WI38 (cell line): ENCODE results near the gene PHF13.
A peak's percentile ranks its signal among the peaks of the same experiment; 100 is the strongest.

Source experiments
- H3K4me3 ChIP-seq: 2 replicates; pipeline ENCODE4 v1.5.1; 2011; ENCODE audit warnings: low read depth, mild to moderate bottlenecking, control low read depth, low read length
- TF ChIP-seq, protein P1 (sequence below): IDR thresholded peaks from 2 replicates; pipeline ENCODE4 v1.5.1; 2012; ENCODE audit warnings: low read depth, mild to moderate bottlenecking, control low read depth, low read length

The PHF13 gene

DNA sequence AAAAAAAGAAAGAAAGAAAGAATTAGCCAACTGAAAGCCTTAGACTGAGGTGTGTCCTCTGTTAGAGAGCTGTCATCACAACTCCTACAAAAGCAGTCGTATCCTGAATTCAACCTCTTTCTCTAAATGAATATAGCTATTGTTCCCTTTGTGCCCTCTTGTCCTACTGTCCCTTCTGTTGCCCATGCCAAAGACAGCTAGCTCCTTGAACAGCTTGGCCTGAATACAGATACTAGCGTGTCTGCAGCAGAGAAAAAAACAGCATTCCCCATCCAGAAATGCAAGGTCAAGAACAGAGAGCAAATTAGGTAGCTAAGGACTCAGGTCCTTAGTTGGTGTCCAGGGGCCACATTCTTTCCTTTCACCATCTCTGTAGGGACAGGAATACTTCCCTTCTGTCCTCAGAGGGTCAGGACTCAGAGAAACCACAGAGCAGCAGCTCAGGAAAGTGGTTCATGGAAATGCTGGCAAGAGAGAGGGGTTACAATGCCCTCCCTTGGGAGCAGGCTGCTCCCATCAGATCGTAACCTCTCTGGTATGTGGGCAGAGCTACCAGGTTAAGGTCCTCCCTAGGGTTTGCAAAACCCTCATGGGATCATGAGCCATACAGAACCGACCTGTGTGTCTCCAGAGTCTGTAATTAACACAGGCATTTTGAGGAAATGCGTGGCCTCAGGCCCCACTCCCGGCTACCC lies 35.6 kb upstream of the PHF13 start:
- H3K4me3 ChIP-seq = no peak overlapping the region
- TF ChIP-seq, protein P1, sequence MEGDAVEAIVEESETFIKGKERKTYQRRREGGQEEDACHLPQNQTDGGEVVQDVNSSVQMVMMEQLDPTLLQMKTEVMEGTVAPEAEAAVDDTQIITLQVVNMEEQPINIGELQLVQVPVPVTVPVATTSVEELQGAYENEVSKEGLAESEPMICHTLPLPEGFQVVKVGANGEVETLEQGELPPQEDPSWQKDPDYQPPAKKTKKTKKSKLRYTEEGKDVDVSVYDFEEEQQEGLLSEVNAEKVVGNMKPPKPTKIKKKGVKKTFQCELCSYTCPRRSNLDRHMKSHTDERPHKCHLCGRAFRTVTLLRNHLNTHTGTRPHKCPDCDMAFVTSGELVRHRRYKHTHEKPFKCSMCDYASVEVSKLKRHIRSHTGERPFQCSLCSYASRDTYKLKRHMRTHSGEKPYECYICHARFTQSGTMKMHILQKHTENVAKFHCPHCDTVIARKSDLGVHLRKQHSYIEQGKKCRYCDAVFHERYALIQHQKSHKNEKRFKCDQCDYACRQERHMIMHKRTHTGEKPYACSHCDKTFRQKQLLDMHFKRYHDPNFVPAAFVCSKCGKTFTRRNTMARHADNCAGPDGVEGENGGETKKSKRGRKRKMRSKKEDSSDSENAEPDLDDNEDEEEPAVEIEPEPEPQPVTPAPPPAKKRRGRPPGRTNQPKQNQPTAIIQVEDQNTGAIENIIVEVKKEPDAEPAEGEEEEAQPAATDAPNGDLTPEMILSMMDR = no peak

DNA sequence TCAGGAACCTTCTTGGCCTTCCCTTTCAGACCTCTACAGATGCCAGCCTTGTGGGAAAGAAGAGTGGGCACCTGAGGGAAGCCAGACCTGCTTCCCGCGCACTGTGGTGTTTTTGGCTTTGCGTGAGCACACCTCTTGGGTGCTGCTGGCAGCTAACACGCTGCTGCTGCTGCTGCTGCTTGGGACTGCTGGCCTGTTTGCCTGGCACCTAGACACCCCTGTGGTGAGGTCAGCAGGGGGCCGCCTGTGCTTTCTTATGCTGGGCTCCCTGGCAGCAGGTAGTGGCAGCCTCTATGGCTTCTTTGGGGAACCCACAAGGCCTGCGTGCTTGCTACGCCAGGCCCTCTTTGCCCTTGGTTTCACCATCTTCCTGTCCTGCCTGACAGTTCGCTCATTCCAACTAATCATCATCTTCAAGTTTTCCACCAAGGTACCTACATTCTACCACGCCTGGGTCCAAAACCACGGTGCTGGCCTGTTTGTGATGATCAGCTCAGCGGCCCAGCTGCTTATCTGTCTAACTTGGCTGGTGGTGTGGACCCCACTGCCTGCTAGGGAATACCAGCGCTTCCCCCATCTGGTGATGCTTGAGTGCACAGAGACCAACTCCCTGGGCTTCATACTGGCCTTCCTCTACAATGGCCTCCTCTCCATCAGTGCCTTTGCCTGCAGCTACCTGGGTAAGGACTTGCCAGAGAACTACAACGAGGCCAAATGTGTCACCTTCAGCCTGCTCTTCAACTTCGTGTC lies 34.7 kb upstream of the PHF13 start:
- TF ChIP-seq, protein P1 = no peak
- no peak overlapping the region for H3K4me3 ChIP-seq

DNA sequence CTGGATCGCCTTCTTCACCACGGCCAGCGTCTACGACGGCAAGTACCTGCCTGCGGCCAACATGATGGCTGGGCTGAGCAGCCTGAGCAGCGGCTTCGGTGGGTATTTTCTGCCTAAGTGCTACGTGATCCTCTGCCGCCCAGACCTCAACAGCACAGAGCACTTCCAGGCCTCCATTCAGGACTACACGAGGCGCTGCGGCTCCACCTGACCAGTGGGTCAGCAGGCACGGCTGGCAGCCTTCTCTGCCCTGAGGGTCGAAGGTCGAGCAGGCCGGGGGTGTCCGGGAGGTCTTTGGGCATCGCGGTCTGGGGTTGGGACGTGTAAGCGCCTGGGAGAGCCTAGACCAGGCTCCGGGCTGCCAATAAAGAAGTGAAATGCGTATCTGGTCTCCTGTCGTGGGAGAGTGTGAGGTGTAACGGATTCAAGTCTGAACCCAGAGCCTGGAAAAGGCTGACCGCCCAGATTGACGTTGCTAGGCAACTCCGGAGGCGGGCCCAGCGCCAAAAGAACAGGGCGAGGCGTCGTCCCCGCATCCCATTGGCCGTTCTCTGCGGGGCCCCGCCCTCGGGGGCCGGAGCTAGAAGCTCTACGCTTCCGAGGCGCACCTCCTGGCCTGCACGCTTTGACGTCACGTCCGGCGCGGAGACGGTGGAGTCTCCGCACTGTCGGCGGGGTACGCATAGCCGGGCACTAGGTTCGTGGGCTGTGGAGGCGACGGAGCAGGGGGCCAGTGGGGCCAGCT lies 34.0 kb upstream of the PHF13 start, which contains the start of gene ZBTB48:
ZBTB48 (plus strand) TSS at position 621 of the 745 bp plus-strand sequence. CDS start 616 bp downstream, outside the sequence.
- peak within 1 kb of the TSS; percentile 82 for H3K4me3 ChIP-seq
- TF ChIP-seq, protein P1 = no peak

DNA sequence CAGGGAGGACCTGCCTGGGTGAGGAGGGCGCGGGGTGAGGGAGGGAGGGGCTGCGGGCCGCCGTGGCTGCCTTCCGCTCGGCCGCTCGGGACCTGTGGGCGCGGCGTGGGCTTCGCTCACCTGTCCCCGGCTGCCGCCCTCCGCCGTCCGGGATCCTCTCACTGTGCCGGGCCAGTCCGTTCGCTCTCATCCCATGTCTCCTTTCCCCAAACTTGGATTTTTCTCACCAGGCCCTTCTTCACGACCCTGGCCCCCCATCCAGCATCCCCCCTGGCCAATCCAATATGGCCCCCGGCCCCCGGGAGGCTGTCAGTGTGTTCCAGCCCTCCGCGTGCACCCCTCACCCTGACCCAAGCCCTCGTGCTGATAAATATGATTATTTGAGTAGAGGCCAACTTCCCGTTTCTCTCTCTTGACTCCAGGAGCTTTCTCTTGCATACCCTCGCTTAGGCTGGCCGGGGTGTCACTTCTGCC lies 33.4 kb upstream of the PHF13 start:
- TF ChIP-seq, protein P1 = no peak
- peak overlapping the region; percentile 82 for H3K4me3 ChIP-seq

DNA sequence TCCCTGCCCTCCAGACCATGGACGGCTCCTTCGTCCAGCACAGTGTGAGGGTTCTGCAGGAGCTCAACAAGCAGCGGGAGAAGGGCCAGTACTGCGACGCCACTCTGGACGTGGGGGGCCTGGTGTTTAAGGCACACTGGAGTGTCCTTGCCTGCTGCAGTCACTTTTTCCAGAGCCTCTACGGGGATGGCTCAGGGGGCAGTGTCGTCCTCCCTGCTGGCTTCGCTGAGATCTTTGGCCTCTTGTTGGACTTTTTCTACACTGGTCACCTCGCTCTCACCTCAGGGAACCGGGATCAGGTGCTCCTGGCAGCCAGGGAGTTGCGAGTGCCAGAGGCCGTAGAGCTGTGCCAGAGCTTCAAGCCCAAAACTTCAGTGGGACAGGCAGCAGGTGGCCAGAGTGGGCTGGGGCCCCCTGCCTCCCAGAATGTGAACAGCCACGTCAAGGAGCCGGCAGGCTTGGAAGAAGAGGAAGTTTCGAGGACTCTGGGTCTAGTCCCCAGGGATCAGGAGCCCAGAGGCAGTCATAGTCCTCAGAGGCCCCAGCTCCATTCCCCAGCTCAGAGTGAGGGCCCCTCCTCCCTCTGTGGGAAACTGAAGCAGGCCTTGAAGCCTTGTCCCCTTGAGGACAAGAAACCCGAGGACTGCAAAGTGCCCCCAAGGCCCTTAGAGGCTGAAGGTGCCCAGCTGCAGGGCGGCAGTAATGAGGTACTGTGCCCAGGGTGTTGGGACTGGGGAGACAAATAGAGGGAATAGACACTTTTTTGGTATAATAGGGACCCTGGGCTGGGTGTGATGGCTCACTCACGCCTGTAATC lies 32.7 kb upstream of the PHF13 start:
- TF ChIP-seq, protein P1 = no peak
- peak overlapping the region; percentile 82 for H3K4me3 ChIP-seq

DNA sequence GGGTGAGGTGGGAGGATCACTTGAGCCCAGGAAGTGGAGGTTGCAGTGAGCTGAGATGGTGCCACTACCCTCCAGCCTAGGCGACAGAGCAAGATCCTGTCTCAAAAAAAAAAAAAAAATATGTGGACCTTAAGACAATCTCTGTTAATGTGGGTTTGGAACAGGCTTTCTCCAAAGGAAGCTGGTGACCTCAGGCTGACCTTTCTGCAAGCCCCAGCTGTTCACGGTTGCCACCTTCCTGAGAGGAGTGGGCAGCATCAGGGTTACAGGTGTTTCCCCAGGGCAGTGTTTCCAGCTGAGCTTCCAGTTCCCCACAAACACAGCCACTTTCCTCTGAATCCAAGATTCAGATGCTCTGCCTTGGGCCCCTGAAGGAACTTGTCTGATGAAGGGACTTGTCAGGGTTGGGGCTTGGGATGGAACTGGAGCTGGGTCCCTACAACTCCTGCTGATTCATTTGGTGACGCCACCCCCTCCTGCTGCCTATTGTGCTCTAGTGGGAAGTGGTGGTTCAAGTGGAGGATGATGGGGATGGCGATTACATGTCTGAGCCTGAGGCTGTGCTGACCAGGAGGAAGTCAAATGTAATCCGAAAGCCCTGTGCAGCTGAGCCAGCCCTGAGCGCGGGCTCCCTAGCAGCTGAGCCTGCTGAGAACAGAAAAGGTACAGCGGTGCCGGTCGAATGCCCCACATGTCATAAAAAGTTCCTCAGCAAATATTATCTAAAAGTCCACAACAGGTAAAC lies 31.8 kb upstream of the PHF13 start:
- no peak overlapping the region for H3K4me3 ChIP-seq
- TF ChIP-seq, protein P1 = no peak
